CD4-positive, alpha-beta T cell treated with Interleukin-2 at 100 ng/mL for 4 hours (primary cell): ENCODE measurements around the gene ADAM19.
A peak's percentile ranks its signal among the peaks of the same experiment; 100 is the strongest.

Source experiments
- DNase-seq: peaks from one replicate; pipeline ENCODE4 v3.0.0-alpha.2; 2020; ENCODE audit warnings: low spot score

The ADAM19 gene

DNA sequence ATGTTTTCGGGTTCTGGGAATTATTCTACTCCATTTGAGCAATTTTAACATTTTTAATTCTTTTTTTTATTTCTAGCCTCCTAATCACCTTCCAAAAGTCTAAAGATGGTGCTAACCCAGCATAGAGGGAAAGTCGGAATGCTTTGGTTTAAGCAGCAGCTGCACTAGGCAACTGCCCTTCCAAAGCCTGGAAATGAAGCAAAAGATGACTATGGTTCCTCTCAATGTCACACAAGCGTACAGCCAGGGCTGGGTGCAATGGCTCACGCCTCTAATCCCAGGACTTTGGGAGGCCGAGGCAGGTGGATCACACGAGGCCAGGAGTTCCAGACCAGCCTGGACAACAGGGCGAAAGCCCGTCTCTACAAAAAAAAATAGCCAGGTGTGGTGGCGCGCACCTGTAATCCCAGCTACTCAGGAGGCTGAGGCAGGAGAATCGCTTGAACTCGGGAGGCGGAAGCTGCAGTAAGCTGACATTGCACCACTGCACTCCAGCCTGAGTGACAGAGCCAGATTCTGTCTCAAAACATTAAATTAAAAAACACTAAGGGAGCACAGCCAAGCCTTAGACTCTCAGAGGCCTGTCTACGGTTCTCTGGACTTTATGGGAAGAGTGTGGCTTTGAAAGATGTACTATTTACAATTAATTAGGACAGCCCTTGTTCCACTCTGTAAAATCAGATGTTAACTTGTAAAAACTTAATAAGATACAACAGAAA lies 33.1 kb downstream of the ADAM19 start:
- no peak for DNase-seq

DNA sequence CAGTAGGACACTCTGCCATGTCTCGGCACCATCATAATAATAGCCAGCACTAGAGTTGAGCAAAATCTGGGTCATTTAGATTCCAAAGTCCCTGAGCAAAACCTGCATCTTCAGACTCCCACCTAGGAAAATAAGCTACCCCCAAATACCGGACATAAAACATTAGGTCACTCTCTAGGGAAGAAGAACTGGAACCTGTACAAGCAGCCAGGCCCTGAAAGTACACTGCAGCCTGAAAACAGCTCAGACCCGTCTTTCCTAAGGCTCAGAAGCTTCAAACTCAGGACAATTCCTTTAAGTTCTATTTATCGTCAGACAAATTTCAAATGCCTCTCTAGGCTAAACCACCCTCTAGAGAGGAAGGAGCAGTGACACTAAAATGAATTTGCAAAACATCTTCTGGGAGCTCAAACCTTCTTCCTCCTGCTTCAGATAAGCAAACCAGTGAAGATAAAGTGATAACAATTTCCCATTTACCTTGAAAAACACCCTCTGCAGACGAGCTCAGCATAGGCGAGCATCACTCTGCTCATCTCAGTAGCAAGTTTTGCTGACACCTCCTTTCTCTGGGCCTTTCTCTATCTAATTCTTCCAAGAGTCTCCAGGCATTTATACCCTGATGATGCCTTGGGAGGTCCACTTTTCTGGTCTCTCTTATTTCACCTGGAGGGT lies 34.0 kb downstream of the ADAM19 start:
- peak; percentile 70 for DNase-seq

DNA sequence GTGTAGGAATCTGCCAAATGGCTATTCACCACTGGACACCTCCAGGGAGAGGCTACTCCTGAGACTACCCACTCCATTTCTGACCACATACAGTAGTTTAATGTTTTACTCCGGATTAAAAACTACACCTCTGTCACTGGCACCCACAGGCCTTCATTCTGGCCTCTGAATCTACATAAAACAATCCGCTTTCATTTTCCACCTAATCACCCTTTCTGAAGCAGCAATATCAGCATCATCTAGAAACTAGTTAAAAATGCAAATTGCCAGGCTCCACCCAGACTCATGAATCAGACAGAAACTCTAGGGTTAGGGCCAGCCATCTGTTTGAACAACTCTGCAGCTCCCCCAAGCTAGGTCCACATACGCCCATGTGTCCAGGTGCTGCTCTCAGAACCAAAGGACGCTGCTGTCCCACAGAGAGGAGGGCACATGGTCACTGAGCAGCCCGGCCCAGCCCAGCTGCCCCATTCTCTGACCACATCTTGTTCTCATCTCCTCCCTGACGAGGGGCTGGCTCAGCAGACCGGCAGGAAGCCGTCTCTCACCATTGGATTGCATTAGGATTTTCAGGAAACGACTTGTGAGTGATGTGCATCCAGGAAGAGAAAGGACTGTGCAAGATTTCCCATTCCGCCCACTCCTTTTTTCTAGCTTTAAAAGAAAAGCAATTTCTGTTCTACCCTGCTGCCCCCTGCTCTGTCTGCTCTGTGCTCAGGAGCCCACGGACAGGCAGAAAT lies 34.7 kb downstream of the ADAM19 start:
- peak; percentile 76 for DNase-seq

DNA sequence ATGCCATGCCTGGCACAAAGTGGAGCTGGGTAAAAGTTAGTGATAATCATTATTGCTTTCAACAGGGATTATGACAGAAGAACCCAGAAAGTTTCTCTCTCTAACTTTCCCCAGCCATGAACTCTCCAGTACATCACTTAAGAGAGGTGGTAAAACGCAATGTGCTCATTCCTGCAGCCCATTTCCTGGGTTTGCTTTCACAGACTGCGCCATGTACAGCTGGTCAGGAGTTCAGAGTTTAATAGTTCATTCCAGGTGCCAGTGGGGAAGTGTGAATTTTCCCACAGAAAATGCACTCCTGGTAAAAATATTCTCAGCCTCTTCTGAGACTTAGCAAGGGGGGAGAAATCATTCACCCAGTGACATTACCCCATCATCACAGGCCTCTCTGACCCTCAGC lies 35.5 kb downstream of the ADAM19 start:
- DNase-seq = no peak

DNA sequence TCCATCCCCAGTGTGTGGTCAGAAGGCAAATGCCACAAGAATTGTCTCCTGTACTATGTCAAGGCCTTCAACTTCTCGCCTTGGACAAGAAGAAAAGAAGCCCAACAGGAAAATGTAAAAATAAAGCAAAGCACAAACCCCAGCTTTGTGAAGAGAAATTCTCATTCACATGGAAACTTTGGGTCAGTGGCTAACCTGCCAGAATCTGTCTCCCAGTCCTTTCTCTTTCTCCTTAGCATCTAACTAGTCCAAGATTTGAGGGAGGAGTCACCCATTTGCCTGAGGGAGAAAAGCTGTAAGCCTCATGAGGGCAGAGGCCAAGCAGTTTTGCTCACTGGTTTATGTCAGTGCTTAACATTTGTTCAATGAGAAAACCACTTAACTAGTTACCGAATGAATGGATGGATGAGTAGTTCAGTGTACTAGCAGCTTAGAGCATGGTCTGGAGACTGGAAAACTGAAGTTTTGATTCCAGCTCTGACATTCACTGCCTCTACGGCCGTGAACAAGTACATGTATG lies 36.0 kb downstream of the ADAM19 start:
- no peak for DNase-seq

DNA sequence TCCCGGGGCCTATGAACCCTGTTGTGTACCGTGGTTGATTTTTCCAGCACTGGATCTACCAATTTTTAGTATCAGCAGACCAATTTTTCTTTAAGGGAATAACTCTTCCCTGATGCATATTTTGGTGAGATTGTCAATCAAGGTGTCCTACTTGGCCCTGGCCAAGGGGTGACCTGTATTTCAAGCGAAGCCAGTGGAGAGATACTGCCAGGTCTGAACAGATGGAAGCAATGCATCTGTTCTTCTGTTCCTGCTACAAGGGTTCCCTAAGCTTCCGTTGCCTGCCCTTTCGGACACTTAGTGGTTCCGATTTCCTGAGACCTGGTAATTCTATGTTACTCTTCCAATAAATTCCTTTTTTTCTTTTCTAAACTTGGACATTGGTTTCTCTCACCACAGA lies 37.3 kb downstream of the ADAM19 start:
- no peak for DNase-seq

DNA sequence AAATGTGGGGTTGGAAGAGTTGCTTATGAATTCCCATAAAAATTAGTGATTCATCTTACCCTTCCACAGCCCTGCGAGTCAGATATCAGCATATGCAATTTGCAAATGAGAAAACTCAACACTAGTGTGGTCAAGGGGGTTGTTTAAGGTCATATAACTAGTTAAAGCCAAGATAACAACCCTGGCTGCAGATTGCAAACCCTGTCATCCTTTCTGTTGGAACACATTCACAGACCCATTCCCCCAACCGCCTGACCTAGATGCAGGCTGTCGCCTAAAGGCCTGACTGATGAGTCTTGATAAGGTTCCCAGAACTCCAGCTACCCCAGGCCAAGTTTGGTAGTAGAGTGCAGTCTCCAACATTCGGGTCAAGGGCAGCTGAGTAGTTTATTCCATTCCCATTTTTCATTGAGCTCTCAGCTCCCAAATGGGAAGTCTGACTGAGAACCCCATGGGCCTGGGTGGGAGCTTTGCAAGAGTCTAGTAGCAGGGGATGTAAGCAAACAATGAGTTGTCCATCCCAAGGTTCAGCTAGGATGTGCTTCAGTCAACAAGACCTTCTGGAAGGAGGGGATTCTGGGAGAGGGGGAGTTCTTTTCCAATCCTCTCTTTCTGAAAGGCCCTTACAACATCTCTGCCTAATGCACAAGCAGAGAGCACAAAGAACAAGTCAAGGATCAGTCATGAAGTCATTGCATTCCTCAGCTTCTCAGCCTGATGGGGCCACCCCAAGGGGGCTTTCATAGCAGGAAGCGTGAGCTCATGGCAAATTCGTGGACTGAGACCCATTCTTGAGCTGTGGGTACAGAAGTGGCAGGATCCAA lies 40.3 kb downstream of the ADAM19 start:
- DNase-seq = no peak

DNA sequence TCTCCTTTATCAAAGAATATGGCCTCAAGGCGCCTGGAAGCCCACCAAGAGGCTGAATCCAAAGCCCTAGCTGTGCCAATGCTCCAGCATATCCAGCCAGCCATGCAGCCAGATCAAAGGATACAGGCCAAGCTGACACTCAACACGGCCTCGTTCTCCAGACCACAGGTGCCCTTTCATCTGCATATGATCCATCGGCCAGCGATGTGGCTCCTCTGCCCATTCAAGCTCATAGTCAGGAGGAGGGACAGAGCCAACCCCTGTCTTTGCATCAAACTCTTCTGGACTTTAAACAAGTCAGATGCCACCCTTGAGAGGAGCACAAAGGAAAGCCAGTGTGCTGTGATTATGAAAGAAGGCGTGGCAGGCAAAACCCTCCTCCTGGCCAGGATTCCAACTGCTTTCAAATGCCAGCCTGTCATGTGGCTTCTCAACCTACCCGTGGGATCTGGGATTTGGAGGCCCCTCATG lies 42.5 kb downstream of the ADAM19 start:
- no peak for DNase-seq

DNA sequence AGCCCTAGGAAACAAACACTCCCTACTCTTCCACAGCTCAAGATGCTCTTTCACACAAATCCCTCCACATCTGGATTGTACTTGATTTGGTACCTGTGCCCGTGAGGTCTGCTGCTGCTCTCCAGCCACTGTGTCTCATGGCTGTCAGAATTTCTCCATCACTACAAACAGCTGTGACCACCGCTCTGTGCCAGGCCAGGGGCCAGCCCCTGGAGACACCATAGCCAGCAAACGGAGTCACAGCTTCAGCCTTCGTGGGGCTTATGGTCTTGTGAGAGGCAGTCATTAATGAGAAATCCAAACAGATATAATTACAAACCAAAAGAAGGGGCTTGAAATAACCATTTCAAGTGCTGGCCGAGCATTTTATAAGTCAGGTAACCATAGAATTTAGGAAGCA lies 43.6 kb downstream of the ADAM19 start:
- DNase-seq = no peak

DNA sequence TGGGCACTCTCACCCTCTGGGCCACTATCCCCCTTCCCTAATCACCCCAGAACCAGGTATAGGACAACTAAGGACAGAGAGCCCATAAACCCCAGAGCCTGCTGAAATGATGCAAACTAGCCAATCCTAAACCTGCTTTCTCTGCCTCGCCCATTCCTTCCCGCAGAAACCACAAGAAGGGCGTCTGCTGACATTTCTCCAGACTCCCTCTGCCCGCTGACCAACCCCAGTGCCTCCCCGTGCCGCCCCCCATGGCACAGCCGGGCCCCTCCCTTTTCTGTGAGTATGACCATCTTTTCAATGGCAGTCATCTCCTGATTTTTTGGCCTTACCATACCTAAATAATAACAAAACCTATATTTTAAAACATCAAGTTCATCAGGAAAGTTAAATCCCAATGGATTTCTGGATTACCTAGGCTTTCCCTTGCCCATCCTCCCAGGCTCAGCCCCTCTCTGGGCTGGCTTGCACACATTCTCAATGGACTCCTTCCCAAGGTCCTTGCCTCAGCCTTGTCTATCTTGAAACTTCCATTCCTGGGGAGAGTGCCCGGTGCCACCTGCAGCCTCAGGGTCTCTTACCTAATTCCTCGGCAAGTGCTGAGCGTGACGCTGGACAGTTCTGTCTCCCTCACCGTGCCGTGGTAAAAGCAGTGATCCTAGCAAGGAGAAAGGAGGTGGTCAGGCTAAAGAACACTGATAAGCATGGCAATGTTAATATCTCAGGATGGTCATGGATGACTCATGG lies 45.2 kb downstream of the ADAM19 start:
- no peak for DNase-seq

DNA sequence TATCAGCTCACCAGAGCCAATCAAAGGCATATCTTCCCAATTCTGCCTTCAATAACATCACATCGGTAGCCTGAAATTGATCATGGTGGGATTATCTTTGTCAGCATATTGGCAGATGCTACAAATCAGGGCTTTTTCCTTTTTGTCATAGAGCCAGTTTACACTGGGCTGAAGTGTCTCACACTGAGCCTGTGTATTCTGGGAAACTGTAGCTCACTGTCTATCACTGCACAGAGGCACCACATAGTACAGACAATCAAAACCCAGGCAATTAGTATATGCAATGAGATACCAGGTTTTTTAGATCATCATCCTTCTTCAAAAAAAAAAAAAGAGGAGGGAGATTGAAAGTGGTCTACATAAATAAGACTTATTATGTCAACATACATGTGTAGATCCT lies 46.6 kb downstream of the ADAM19 start:
- DNase-seq = no peak

DNA sequence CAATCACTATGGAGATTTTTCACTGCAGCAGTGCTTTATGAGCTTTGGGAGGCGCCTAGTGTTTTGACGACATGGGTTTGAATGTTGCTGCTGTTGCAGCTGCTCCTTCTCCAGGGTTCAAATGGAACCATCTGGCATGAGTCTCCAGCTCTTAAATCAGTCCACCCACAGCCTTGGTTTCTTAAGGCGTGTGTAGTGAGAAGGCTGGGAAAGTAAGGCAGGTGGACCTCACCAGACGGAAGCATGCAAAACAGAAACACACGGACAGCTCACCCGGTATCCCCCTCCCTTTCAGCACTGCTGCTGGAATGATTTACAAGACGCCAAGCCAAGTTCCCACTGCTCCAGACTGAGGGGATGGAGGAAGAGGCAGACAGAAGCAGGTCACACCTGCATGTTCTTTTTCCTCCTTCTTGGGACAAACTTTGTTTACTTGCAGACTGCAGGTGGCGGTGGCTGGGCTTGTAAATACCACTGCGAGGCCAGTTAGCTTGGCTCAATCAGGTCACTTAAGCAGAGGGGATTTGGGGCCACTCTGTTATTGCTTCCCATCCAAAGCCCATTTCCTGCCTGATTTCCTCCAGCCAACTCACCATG lies 47.4 kb downstream of the ADAM19 start:
- no peak for DNase-seq

DNA sequence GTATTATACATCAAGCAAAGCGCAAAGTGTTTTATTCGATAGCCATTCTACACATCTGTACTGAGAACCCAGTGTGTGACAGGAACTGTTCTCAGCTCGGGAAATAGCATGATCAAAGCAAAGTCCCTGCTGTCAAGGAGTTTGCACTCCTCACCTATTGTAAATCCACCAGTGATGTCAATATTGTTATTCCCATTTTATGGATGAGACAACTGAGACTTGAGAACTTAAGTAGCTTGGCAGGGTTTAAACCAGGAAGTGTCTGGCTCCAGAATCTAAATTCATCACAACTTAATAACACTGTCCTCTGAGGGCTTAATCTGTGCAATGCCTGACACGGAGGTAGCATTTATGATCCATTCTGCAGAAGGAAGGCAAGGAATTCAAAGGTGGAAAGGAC lies 50.7 kb downstream of the ADAM19 start:
- DNase-seq = no peak

DNA sequence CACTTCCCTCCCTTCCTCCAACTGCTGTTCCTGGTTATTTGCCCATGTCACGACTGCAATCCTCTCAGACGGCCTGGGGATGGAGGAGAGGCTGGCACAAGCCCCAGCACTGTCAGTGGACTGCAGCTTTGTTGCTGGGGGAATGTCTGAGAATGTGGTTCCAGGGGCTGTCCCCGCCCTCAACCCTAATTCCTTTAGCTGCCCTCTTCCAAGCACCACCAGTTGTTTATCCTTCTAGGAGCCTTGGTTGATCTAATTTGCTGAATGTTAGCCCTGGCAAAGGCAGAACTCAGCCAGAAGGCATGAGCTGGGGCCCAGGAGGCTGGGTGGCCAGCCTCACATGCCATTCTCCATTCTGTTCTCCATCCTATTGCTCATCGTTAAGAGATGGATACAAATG lies 51.6 kb downstream of the ADAM19 start:
- no peak for DNase-seq

DNA sequence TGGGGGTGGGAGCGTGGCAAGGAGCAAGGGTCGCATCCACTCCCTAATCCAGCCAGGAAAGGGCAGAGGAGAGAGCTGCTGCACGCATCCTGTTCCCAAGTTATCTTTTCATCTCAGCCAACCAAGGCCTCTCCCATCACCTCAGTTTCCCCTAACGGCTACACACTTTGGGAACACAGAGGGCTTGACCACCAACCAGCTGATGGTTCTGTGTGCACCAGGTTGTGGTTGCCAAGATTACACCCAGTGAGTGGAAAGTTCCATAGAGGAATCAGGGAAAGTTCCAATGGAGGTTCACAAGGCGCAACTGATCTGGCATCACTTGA lies 53.9 kb downstream of the ADAM19 start:
- no peak for DNase-seq

DNA sequence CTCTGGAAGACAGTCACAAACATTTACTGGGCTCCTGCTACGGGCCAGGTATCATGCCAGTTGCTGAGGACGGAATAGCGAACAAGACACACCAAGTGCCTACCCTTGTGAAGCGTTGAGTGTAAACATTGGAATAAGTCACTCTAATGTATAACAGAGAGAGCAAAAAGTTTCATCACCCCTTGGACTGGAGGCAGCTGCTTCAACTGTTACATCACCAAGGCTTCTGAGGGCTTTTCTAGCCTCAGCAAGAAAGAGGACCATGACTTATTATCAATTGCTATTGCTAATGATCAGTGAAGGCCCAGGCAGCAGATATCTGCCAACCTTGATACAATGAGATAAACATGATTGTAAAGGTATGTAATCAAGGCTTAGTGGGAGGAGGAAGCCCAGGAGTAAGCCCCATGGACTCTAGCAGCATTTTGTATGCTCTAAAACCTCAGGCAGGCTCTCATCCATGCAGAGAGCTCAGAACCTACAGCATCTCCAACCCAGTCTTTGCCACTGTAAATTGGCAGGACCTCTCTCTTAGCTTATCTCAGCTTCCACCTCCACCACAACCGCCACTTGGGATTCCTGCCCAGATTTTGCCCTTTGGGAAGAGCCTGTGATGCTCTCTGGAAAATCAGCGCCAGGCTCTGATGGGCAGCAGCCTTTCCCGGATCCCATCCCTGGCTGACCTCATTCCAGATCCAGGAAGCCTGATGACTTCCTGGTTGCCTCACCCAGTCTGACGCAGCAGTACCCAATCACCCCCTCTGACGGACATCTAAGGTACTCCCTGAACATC lies 54.5 kb downstream of the ADAM19 start:
- no peak for DNase-seq

DNA sequence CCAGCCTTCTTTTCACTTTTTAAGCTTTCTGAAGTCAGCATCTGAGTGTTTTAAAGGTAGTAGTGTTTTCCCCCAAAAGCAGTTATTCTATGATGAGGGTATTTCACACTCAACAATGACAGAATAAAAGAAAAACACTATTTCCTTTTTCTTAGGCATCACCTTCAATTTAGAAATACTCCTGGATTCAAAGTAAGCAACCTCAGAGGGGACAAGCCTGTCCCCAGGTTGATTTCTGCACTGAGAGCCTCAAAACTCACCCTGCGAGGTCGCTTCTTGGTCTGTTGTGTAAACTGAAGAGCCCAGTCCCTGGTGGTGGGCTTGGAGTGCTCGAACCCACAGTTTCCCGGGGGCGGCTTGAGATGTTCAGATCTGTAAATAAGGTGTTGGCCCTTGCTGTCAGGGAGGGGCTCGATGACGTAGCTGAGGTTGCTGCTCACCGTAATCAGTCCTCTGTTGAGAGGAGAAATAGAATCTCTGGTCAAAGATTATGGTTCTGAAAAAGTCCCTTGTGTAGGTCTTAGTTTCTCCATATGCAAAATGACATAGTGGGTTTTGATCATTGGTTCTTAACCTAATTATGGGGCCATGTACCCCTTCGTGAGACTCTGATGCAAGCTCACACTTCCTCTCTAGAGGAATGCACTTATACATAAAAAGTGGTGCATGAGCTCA lies 55.9 kb downstream of the ADAM19 start:
- no peak for DNase-seq

DNA sequence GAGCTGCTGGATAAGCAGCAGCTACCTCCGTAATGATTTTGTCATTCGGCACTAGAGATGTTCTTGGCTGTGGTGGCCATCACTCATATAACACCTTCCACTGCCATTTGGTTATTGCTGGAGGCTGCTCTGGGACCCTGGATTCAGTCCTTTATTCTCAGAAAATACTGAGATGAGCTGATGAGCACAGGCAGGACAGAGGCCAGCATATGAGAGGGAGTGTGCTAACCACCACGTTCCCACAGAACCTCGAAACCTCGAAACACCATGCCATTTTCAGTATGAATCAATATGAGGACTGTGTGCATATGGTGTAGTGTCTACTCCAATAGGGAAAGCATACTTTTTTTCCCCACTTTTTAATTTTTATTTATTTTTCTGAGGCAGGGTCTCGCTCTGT lies 56.6 kb downstream of the ADAM19 start:
- DNase-seq = no peak

DNA sequence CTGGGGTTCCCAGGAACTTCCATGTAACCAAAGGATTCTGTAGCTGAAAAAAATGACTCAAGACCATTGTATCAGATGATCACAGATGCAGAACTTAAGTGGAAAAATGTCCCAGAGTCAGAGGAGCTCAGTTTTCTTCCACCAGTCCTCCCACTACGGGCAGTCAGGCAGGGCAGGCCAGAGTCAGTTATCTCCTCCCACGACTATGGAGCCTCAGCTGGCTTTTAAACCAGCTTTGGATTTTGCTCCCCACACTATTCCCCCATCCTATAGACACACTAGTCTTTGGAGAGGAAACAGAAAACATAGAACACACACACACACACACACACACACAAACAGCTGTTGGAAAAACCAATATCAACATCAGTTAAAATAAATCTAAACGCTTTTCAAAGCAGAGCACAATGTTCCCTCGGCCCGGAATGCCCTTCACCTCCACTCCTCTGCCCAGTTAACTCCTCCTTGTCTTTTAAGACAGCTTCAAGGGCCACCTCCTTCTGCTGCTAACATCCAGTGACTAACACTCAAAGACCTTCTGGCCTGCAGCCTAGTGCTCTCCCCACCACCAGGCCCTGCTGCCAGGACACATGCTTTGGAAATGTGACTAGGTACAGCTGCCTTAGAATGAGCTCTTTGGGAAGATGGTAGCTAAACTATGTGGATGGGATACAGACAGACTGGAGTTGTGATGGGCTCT lies 58.8 kb downstream of the ADAM19 start:
- DNase-seq = no peak
